K562 (cell line): Measurements from ENCODE around the gene PSPH. TPM values are rescaled to one million over a fixed set of nuclear protein-coding genes. Genes with fewer than 3 reads are reported as not detected.

Source experiments
- BRD9 ChIP-seq: fragments of 450-650 bp; IDR thresholded peaks from 2 replicates; pipeline ENCODE4 v1.6.1; 2018; ENCODE audit warnings: low read depth; ENCODE audit not compliant: partially characterized antibody
- CHD1 ChIP-seq: fragments of 200-600 bp; sonication (generic); IDR thresholded peaks from one replicate; pipeline ENCODE4 v1.6.1; 2012; ENCODE audit warnings: mild to moderate bottlenecking, moderate library complexity, low read length, inconsistent platforms
- GATAD2B ChIP-seq: fragments of 450-650 bp; IDR thresholded peaks from 2 replicates; pipeline ENCODE4 v1.6.1; 2017; ENCODE audit warnings: mild to moderate bottlenecking, borderline replicate concordance
- HMG20A ChIP-seq: fragments of 450-650 bp; formaldehyde crosslinking; conservative IDR thresholded peaks from 2 replicates; pipeline ENCODE4 v1.4.0; 2020; ENCODE audit warnings: mild to moderate bottlenecking, mixed read lengths
- ILF3 ChIP-seq: fragments of 450-650 bp; IDR thresholded peaks from 2 replicates; pipeline ENCODE4 v1.6.1; 2018; ENCODE audit warnings: antibody characterized with exemption, mild to moderate bottlenecking, moderate library complexity, borderline replicate concordance
- KAT2B ChIP-seq: IDR thresholded peaks from one replicate; pipeline ENCODE4 v1.6.1; 2012; ENCODE audit warnings: low read depth, mild to moderate bottlenecking, control low read depth, inconsistent platforms, low read length, moderate library complexity
- NFIC ChIP-seq: fragments of 450-650 bp; IDR thresholded peaks from 2 replicates; pipeline ENCODE4 v1.6.1; 2017; ENCODE audit warnings: mild to moderate bottlenecking, inconsistent platforms
- RNF2 ChIP-seq: sonication (generic); IDR thresholded peaks from 2 replicates; pipeline ENCODE4 v1.6.1; 2016
- SMARCA4 ChIP-seq: fragments of 450-650 bp; IDR thresholded peaks from 2 replicates; pipeline ENCODE4 v1.6.1; 2016
- SMARCE1 ChIP-seq: fragments of 450-650 bp; IDR thresholded peaks from 2 replicates; pipeline ENCODE4 v1.7.1; 2016; ENCODE audit warnings: mild to moderate bottlenecking
- ZNF551 ChIP-seq: fragments of 250-450 bp; sonication (Bioruptor Pico); IDR thresholded peaks from 2 replicates; pipeline ENCODE4 v1.5.0; 2021; ENCODE audit warnings: mild to moderate bottlenecking, moderate library complexity
- polyA plus RNA-seq, 8 experiments: library from polyadenylated mRNA; depleted of rRNA in 4 of 8; stranded (reverse) in 5 of 8; unstranded in 3 of 8; fragments of >200 nt; fragmentation: Nextera tagmentation in 2 of 8; fragmentation: Illumina TruSeq in 1 of 8; extraction: Ambion mirVana in 2 of 8; extraction: Trizol in 1 of 8; gene quantifications; 2 replicates each; pipeline versions ENCODE4 v1.2.1 to v1.2.3, GENCODE V29; 2011 to 2014; ENCODE audit warnings: inconsistent platforms in 1 of 8, missing spikeins in 1 of 8
- total RNA-seq, 7 experiments: library from RNA; depleted of rRNA in 6 of 7; stranded (reverse); fragments of >200 nt in 6 of 7; fragmentation: Illumina TruSeq in 2 of 7; extraction: Trizol in 2 of 7; gene quantifications; 2 replicates each; pipeline versions ENCODE4 v1.2.1 to v1.2.3, GENCODE V29; 2011 to 2021; ENCODE audit warnings: low replicate concordance in 1 of 7
- TF ChIP-seq, protein P1 (sequence below): sonication (generic); formaldehyde crosslinking; IDR thresholded peaks from 2 replicates; pipeline ENCODE4 v1.8.1; 2023; ENCODE audit warnings: mild to moderate bottlenecking, missing genetic modification reagents
- TF ChIP-seq, protein P2 (sequence below): fragments of 450-650 bp; formaldehyde crosslinking; IDR thresholded peaks from 2 replicates; pipeline ENCODE4 v1.4.0; 2020; ENCODE audit warnings: mild to moderate bottlenecking, mixed read lengths
- TF ChIP-seq, protein P3 (sequence below): fragments of 250-450 bp; sonication (Bioruptor Pico); IDR thresholded peaks from 2 replicates; pipeline ENCODE4 v1.4.0; 2020; ENCODE audit warnings: mild to moderate bottlenecking, moderate library complexity, borderline replicate concordance
- TF ChIP-seq, protein P4 (sequence below): fragments of 450-650 bp; IDR thresholded peaks from 2 replicates; pipeline ENCODE4 v1.6.1; 2016; ENCODE audit warnings: low read depth, mild to moderate bottlenecking, moderate library complexity
- TF ChIP-seq, protein P5 (sequence below): fragments of 450-650 bp; IDR thresholded peaks from 2 replicates; pipeline ENCODE4 v1.6.1; 2017; ENCODE audit warnings: mild to moderate bottlenecking, moderate library complexity

The PSPH gene
- total and polyA plus RNA-seq, 9 of the 15 experiments (the other 6 are each of a cell fraction or from before 2014, with no cell fraction given) = 6.3 to 46.8 (median 20.2) TPM

DNA sequence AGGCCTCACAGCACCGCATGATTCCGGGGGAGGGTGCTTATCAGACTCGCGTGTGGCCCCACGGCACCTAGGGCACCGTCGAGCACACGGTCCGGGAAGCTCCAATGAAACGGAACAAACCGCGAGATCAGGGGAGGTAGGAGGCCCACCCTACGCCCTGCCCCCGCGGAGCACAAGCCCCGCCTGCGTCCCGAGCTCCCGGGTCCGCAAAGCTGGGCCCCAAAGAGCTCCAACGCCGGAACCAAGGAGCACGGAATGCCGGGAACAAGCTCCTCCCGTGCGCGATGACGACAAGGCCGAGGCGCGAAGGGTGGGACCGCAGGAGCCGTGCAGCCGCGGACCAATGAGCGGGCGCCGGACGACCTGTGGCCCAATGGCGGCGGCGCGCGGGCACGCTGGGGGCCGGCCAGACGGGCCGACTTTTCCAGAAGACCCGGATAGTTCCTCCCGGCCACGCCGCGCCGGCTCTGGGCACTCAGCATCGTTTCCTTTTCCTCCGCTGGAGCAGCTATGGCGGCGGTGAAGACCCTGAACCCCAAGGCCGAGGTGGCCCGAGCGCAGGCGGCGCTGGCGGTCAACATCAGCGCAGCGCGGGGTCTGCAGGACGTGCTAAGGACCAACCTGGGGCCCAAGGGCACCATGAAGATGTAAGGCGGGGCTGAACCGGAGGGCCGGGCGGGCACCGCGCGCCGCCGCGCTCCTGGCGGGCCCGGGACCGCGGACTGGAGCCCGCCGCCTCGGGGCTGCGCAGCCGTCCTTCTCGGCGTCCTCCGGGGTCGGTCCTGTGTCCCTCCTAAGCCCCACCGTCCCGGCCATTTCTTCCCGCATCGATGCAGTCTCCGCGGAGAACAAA lies at the start of gene PSPH, which contains the start of gene CCT6A (continued):
- TF ChIP-seq, protein P1, sequence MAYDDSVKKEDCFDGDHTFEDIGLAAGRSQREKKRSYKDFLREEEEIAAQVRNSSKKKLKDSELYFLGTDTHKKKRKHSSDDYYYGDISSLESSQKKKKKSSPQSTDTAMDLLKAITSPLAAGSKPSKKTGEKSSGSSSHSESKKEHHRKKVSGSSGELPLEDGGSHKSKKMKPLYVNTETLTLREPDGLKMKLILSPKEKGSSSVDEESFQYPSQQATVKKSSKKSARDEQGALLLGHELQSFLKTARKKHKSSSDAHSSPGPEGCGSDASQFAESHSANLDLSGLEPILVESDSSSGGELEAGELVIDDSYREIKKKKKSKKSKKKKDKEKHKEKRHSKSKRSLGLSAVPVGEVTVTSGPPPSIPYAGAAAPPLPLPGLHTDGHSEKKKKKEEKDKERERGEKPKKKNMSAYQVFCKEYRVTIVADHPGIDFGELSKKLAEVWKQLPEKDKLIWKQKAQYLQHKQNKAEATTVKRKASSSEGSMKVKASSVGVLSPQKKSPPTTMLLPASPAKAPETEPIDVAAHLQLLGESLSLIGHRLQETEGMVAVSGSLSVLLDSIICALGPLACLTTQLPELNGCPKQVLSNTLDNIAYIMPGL (CRISPR knock-in tag) = peak; percentile 60; the same call in 1 of the 2 replicates
- TF ChIP-seq, protein P2, sequence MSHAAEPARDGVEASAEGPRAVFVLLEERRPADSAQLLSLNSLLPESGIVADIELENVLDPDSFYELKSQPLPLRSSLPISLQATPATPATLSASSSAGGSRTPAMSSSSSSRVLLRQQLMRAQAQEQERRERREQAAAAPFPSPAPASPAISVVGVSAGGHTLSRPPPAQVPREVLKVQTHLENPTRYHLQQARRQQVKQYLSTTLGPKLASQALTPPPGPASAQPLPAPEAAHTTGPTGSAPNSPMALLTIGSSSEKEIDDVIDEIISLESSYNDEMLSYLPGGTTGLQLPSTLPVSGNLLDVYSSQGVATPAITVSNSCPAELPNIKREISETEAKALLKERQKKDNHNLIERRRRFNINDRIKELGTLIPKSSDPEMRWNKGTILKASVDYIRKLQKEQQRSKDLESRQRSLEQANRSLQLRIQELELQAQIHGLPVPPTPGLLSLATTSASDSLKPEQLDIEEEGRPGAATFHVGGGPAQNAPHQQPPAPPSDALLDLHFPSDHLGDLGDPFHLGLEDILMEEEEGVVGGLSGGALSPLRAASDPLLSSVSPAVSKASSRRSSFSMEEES (CRISPR knock-in tag) = no peak
- TF ChIP-seq HMG20A (CRISPR knock-in tag) = no peak
- TF ChIP-seq CHD1 = peak; percentile 94
- TF ChIP-seq, protein P3, sequence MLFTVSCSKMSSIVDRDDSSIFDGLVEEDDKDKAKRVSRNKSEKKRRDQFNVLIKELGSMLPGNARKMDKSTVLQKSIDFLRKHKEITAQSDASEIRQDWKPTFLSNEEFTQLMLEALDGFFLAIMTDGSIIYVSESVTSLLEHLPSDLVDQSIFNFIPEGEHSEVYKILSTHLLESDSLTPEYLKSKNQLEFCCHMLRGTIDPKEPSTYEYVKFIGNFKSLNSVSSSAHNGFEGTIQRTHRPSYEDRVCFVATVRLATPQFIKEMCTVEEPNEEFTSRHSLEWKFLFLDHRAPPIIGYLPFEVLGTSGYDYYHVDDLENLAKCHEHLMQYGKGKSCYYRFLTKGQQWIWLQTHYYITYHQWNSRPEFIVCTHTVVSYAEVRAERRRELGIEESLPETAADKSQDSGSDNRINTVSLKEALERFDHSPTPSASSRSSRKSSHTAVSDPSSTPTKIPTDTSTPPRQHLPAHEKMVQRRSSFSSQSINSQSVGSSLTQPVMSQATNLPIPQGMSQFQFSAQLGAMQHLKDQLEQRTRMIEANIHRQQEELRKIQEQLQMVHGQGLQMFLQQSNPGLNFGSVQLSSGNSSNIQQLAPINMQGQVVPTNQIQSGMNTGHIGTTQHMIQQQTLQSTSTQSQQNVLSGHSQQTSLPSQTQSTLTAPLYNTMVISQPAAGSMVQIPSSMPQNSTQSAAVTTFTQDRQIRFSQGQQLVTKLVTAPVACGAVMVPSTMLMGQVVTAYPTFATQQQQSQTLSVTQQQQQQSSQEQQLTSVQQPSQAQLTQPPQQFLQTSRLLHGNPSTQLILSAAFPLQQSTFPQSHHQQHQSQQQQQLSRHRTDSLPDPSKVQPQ (CRISPR knock-in tag) = no peak
- no peak; the same call in 1 of the 2 replicates for TF ChIP-seq NFIC
- TF ChIP-seq, protein P4, sequence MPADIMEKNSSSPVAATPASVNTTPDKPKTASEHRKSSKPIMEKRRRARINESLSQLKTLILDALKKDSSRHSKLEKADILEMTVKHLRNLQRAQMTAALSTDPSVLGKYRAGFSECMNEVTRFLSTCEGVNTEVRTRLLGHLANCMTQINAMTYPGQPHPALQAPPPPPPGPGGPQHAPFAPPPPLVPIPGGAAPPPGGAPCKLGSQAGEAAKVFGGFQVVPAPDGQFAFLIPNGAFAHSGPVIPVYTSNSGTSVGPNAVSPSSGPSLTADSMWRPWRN = 0 out of 2 replicates have a peak, but pooled peaks have one; percentile 47
- no peak; the same call in 1 of the 2 replicates for TF ChIP-seq SMARCA4
- no peak for TF ChIP-seq BRD9
- no peak for TF ChIP-seq ZNF551 (CRISPR knock-in tag)
- TF ChIP-seq SMARCE1 = 0 out of 2 replicates have a peak, but pooled peaks have one; percentile 60
- no peak for TF ChIP-seq KAT2B
- TF ChIP-seq ILF3 = peak; percentile 22; the same call in 1 of the 2 replicates
- TF ChIP-seq RNF2 = peak; percentile 71
- TF ChIP-seq, protein P5, sequence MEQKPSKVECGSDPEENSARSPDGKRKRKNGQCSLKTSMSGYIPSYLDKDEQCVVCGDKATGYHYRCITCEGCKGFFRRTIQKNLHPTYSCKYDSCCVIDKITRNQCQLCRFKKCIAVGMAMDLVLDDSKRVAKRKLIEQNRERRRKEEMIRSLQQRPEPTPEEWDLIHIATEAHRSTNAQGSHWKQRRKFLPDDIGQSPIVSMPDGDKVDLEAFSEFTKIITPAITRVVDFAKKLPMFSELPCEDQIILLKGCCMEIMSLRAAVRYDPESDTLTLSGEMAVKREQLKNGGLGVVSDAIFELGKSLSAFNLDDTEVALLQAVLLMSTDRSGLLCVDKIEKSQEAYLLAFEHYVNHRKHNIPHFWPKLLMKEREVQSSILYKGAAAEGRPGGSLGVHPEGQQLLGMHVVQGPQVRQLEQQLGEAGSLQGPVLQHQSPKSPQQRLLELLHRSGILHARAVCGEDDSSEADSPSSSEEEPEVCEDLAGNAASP = no peak
- TF ChIP-seq GATAD2B = peak; percentile 77; the same call in 1 of the 2 replicates
